Esophagus squamous epithelium (tissue), 5 donors: ENCODE data around the gene C1orf115. TPM values are rescaled to one million over a fixed set of nuclear protein-coding genes. Genes with fewer than 3 reads are reported as not detected.

ENCODE experiments used
- DNase-seq: peaks from one replicate; lab custom pipeline; 2025; lab: John Stamatoyannopoulos, UW
- H3K27ac ChIP-seq, 4 donors: fragments of 200-600 bp; sonication (generic); one replicate each; pipeline ENCODE4 v1.5.1; 2016 to 2019; ENCODE audit warnings: mild to moderate bottlenecking in 1 of 4
- H3K27me3 ChIP-seq, 4 donors: fragments of 200-600 bp; sonication (generic); 1 replicate in 3 of 4; 2 replicates in 1 of 4; pipeline versions ENCODE4 v1.5.1 to v1.6.0; 2017 to 2021; ENCODE audit warnings: antibody characterized with exemption in 1 of 4
- H3K36me3 ChIP-seq, 3 donors: fragments of 200-600 bp; sonication (generic); one replicate each; pipeline ENCODE4 v1.5.1; 2016 to 2019
- H3K4me1 ChIP-seq, 3 donors: fragments of 200-600 bp; sonication (generic); one replicate each; pipeline ENCODE4 v1.5.1; 2017 to 2019
- H3K4me3 ChIP-seq, 4 donors: fragments of 200-600 bp; sonication (generic); 1 replicate in 3 of 4; 2 replicates in 1 of 4; pipeline ENCODE4 v1.5.1; 2016 to 2019; ENCODE audit warnings: mild to moderate bottlenecking in 2 of 4, moderate library complexity in 1 of 4
- H3K9me3 ChIP-seq, 3 donors: fragments of 200-600 bp; sonication (generic); one replicate each; pipeline ENCODE4 v1.5.1; 2016 to 2019
- POLR2A ChIP-seq, 4 donors: fragments of 450-650 bp; IDR thresholded peaks; one replicate each; pipeline ENCODE4 v1.6.1; 2017; ENCODE audit warnings: antibody characterized with exemption in 4 of 4, mild to moderate bottlenecking in 4 of 4, moderate library complexity in 3 of 4
- WGBS, 2 donors: methylation state at CpG; one replicate each; pipeline ENCODE4 v1.1.5; 2018; 5-methylcytosine and 5-hydroxymethylcytosine counted together
- intact Hi-C: fragments of 100-400 bp; cut with DNase I; formaldehyde crosslinking; loops from one replicate; pipeline ENCODE4 v1.15.0; 2022
- total RNA-seq, 4 donors: library from RNA; depleted of rRNA; stranded (reverse); fragments of >200 nt; gene quantifications; one replicate each; pipeline ENCODE4 v1.1.0, GENCODE V29; 2016
- TF ChIP-seq, protein P1 (sequence below), 6 experiments: fragments of 450-650 bp in 4 of 6; fragments of 200-600 bp in 2 of 6; sonication (generic) in 2 of 6; IDR thresholded peaks; one replicate each; pipeline ENCODE4 v1.5.1; 2016 to 2019; ENCODE audit warnings: antibody characterized with exemption in 6 of 6, mild to moderate bottlenecking in 4 of 6, moderate library complexity in 4 of 6
- donor health status: DM: yes; HTN: yes; CAD: no.

C1orf115 gene
- total RNA-seq, 4 donors from 2014 or later: 1.1 to 7.8 (median 4.2) TPM

- no peak for TF ChIP-seq POLR2A (IDR thresholded peaks at IDR 0.05)
- TF ChIP-seq, protein P1, sequence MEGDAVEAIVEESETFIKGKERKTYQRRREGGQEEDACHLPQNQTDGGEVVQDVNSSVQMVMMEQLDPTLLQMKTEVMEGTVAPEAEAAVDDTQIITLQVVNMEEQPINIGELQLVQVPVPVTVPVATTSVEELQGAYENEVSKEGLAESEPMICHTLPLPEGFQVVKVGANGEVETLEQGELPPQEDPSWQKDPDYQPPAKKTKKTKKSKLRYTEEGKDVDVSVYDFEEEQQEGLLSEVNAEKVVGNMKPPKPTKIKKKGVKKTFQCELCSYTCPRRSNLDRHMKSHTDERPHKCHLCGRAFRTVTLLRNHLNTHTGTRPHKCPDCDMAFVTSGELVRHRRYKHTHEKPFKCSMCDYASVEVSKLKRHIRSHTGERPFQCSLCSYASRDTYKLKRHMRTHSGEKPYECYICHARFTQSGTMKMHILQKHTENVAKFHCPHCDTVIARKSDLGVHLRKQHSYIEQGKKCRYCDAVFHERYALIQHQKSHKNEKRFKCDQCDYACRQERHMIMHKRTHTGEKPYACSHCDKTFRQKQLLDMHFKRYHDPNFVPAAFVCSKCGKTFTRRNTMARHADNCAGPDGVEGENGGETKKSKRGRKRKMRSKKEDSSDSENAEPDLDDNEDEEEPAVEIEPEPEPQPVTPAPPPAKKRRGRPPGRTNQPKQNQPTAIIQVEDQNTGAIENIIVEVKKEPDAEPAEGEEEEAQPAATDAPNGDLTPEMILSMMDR (IDR thresholded peaks at IDR 0.05): no peak
- Histone ChIP-seq H3K4me3 (no peak overlapping the region), H3K9me3 (no peaks in the 10 kb centered on the region), H3K27me3 (no peaks in the 10 kb centered on the region), H3K27ac (no peak overlapping the region), H3K36me3 (no peaks in the 10 kb centered on the region), H3K4me1 (peaks cover 4 to 9% (median 4%) of the 10 kb centered on the region in 3 donors)
- WGBS, 2 donors: 61 to 73% methylated on average over 3 to 4 of the region's 4 CpGs
- intact Hi-C loops: no loop called here
- no peak for DNase-seq
Observed at GRCh38 chr1:220684890-220685289, 5.3 kb upstream of the C1orf115 start.

GRCh38 chr1:220685879-220686278, 4.3 kb upstream of the C1orf115 start:
- 90 to 95% methylated on average over 3 of the region's 3 CpGs for WGBS, 2 donors
- Histone ChIP-seq H3K9me3 (no peaks in the 10 kb centered on the region), H3K27me3 (peaks cover 0 to 9% (median 0%) of the 10 kb centered on the region in 4 donors), H3K27ac (no peak overlapping the region), H3K36me3 (no peaks in the 10 kb centered on the region), H3K4me3 (no peak overlapping the region), H3K4me1 (peaks cover 4 to 19% (median 5%) of the 10 kb centered on the region in 3 donors)
- intact Hi-C loops: no loop called here
- DNase-seq: no peak
- TF ChIP-seq, protein P1 (IDR thresholded peaks at IDR 0.05): no peak
- no peak for TF ChIP-seq POLR2A (IDR thresholded peaks at IDR 0.05)

GRCh38 chr1:220687809-220688208, 2.4 kb upstream of the C1orf115 start:
- intact Hi-C loops: no loop called here
- no peak for TF ChIP-seq POLR2A (IDR thresholded peaks at IDR 0.05)
- TF ChIP-seq, protein P1 (IDR thresholded peaks at IDR 0.05): no peak
- Histone ChIP-seq H3K27ac (no peak overlapping the region), H3K4me1 (peaks cover 4 to 24% (median 5%) of the 10 kb centered on the region in 3 donors), H3K9me3 (no peaks in the 10 kb centered on the region), H3K4me3 (no peak overlapping the region), H3K36me3 (no peaks in the 10 kb centered on the region), H3K27me3 (peaks cover 0 to 22% (median 0%) of the 10 kb centered on the region in 4 donors)
- no peak for DNase-seq
- 91% methylated on average over 5 of the region's 5 CpGs for WGBS, 2 donors

GRCh38 chr1:220689666-220690065, 497 bp upstream of the C1orf115 start:
- TF ChIP-seq, protein P1 (IDR thresholded peaks at IDR 0.05): no peak
- TF ChIP-seq POLR2A (IDR thresholded peaks at IDR 0.05): no peak
- intact Hi-C loops: loop anchor here (5.0 to 10.0 kb wide), 2 partner anchors 43 to 85 kb away; no protein-coding TSS in a partner anchor
- DNase-seq: no peak
- Histone ChIP-seq H3K4me1 (peaks cover 4 to 21% (median 5%) of the 10 kb centered on the region in 3 donors), H3K4me3 (peak overlapping the region; percentile 56 to 80 (median 74)), H3K36me3 (no peaks in the 10 kb centered on the region), H3K27ac (no peak overlapping the region), H3K27me3 (peaks cover 0 to 22% (median 0%) of the 10 kb centered on the region in 4 donors), H3K9me3 (no peaks in the 10 kb centered on the region)
- WGBS, 2 donors: 36 to 41% methylated on average over 14 of the region's 14 CpGs

DNA sequence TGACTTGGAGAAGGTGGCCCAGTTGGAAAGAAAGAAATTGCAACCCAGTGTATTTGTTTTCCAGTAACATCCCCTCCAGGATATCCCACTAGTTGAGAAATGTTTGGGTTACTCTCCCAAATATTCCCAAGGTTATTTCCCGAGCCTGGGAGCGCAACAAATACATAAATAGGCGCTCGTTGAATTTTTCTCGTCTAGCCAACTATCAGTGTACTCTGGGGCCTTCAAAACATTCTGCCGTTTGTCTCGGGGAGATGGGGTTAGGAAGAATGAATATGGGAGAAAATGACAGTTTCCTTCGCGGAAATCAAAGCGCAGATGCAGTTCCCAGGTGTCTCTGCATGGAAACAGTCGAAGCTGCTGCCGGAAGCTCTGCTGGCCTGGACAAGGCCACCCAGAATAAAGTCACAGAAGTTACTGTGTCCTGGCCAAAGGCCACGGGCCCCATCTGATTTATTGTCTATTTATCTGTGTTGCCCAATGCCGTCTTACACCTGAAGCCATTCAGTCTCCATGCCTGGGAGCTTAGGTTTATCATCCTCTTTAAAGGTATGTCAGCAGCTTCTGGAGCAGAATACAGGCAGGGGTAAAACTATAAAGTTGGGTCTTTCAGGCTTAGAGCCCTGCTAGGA, 1.0 kb downstream of the C1orf115 start:
- Histone ChIP-seq H3K4me1 (peaks cover 4 to 21% (median 5%) of the 10 kb centered on the region in 3 donors), H3K27ac (peak overlapping the region in 2 of 4 donors; percentile 21 to 77), H3K27me3 (peaks cover 0 to 22% (median 0%) of the 10 kb centered on the region in 4 donors), H3K9me3 (no peaks in the 10 kb centered on the region), H3K4me3 (peak overlapping the region; percentile 56 to 80 (median 74)), H3K36me3 (no peaks in the 10 kb centered on the region)
- no peak for DNase-seq
- TF ChIP-seq POLR2A (IDR thresholded peaks at IDR 0.05): no peak
- TF ChIP-seq, protein P1 (IDR thresholded peaks at IDR 0.05): no peak
- 66 to 71% methylated on average over 14 of the region's 14 CpGs for WGBS, 2 donors
- intact Hi-C loops: loop anchor here (5.0 to 10.0 kb wide), 2 partner anchors 41 to 84 kb away; no protein-coding TSS in a partner anchor
